GM21619 (cell line): ENCODE results near the gene AGAP1.

ENCODE experiments used
- ATAC-seq: cut with Tn5 transposase; IDR thresholded peaks from one replicate; pipeline ENCODE4 v1.9.1; 2021; ENCODE audit not compliant: unreplicated experiment

AGAP1 gene

DNA sequence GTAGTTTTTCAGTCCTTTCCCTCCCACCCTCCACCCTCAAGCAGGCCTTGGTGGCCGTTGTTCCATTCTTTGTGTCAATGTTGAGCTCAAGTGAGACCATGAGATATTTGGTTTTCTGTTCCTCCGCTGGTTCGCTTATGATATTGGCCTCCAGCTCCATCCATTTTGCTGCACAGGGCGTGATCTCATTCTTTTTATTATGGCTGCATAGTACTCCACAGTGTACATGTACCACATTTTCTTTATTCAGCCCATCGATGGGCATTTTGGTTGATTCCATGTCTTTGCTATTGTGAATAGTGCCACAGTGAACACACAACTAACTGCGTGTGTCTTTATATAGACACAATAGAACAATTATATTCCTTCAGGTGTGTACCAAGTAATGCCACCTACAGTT lies 14.1 kb downstream of the AGAP1 start:
- ATAC-seq: no peak

DNA sequence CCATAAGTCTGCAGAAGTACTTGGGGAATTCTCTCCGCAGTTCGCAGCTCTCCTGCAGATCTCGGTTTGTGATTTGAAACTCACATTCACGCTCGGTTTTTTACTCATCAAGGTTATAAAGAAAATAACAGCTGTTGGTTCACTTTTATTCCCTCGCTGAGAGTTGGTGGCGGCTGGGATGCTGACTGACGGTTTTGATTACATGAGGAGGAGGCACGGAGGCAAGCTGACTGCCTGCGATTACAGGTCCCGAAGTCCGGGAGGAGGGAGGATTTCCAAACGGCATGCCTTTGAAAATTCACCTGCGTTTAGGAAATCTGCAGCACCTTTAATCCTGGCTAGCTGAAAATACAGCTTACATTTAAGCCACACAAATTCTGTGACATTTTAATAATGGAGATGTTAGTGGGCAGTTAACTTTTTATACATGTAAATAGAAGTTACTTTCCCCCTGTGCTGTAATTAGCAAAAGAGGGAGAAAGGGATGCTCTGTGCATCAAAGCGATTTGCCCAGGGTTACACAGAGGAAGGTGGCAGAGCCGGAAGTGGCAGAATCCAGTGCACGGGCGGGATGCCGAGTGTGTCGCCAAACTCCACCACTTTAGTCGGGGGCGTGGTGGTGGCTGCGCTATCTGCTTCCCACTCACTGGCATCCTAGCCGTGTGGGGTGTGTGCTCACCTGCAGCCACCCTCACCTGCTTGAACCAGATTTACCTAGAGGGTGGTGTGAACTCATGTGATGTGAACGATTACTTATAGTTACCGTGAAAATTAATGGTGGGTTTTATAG lies 14.7 kb downstream of the AGAP1 start:
- no peak for ATAC-seq

DNA sequence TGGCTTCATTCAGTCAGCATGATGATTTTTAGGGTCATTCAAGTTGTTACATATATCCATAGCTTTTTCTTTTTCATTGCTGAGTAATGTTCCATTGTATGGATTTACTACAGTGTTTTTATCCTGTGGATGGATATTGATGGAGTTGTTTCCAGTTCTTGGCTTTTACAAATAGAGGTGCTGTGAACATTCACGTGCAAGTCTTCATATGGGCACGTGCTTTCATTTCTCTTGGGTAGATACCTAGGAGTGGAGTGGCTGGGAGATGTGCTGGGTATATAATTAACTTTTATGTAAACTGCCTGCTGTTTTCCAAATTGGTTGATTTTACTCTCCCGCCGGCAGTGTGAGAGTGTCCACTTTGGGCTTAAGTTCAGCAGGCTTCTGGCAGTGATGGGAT lies 16.5 kb downstream of the AGAP1 start:
- ATAC-seq: no peak

DNA sequence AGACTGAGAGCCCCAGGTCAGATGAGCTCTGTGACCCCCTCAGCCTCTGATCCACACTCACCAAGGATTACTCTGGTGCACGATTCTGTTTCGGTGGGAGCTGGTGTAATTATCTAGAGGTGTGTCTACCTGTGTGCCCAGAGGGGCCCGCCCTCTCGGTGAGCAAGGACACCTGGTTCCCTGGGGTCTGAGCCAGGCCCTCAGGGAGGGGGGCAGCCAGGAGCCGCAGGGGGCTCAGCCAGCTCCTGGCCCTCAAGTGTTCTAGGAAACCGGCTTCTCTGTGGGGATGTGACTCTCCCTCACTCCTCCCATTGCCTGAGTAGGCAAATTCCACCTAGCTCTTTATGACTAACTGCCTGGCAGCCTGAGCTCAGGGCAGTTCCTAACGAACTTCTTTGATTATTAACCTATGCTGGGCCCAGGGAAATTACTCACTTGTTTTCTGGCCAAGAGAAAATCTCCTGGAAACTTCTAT lies 17.4 kb downstream of the AGAP1 start:
- ATAC-seq: no peak

DNA sequence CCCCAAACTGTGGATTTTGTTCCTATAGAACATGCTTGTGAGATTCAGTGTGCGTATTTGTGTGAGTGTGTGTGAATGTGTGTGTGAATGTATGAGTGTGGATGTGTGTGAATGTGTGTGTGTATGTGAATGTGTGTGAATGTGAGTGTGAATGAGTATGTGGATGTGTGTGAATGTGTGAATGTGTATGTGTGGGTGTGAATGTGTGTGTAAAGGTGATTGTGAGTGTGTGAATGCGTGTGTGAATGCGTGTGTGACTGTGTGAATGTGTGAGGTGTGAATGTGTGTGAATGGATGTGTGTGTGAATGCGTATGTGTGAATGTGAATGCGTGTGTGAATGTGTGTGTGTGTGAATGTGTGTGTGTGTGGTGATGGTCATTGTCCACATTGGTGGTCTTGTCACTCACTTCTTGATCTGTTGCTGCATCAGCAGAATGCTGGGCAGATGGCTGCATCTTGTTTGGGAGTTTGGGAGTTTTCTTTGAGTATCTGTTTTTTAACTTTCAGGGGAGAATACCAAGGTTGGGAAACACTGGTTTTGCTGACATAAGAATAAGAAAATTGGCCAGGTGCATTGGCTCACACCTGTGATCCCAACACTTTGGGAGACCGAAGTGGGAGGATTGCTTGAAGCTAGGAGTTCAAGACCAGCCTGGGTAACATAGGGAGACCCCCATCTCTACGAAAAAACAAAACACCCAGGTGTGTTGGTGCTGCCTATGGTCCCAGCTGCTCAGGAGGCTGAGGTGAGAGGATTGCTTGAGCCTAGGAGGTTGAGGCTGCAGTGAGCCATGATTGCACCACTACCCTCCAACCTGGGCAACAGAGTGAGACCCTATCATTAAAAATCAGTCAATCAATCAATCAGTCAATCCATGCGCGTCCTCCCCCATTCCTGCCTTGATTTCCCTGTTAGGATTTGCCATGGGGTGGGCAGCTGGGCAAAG lies 18.2 kb downstream of the AGAP1 start:
- ATAC-seq: no peak

DNA sequence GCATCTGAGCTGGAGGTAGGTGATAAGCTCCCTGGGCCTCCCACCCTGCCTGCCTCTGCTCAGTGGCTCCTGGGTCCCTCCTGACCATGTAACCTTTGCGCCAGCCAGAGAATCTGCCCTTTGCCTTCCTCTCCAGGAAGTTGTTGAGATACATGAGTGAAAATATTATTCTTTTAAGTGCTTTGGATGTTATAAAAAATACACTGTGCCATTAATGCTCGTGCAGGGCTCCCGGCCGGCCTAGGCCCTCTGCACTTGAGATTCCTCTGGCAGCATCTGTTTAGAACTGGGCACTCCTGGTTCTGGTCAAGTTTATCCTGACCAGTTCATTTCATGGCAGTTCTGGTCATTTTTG lies 18.8 kb downstream of the AGAP1 start:
- ATAC-seq: no peak

DNA sequence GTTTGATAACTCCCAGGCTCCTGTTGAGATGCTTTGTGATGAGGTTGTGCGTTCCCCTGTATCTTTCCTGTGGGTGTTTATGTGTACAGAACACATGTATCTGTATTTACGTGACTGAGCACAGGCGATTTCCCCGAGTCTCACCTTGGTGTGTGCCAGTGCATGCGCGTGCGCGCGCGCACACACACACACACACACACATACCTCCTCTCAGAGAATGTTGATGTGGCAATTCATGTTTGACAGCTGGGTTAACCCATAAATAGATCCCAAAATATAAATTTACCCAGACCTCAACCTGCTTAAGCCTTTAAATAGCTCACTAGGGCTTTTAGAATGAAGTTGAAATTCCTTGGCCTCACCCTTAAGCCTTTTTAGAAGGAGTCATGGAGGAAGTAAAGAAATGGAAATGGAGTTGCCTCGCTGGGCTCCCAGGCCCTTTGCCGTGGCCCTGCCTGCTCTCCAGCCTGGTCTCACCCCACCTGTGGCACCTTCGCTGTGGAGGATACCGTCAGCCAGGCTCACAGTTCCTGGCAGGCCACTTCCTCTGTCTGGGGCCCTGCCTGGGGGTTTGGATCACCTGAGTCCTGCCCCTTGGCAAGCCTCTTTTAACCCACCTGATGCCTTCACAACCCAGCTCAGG lies 20.3 kb downstream of the AGAP1 start:
- ATAC-seq: no peak

DNA sequence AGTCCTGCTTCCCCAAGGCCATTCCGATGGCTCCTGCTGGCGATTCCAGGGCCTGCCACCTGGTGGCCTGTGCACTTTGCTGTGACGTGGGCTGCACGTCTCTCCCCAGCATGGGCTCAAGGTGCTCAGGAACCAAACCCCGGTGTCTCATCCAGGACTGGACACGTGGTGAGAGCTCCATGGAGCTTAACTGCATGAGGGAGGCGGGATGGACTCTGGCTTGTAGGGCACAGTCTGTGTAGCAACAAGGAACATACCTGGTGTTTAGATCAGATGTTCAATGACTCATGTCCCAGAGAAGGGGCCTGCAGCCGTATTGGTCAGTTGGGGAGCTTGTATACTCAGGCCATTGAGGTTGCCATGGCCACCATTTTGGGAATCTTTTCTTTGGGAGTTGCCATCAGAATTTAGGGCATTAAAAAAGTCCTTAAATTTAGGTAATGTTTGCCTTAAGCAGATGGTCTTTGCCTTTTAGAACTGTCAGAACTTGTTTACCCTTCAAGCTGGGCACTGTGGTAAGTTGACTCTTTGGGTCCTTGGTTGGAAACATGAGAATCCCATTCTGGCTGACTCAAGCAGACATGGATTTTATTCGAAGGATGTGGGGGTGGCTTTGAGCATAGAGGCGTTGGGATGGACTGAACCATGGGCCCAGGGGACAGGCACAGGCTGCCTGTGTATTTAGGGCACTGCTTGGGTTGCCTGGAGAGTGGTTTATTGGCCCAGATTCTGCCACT lies 21.0 kb downstream of the AGAP1 start:
- ATAC-seq: no peak

DNA sequence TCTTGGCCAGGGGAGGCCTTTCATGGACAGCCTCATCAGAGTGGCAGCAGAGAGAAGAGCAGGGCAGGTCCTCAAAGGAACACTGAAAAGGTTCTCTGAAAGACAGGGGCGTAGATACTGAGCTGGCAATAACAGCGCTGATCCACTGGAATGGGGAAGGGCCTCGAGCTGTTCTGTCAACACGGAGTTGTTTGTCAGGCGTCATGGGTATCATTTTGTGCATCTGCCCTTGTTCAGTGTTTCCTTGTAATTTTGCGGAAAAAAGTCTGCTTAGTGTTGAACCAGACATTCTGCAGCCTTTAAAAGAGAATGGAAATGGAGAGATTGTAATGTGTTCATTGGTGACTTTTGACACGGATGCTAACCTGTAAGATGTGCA lies 21.5 kb downstream of the AGAP1 start:
- ATAC-seq: no peak

DNA sequence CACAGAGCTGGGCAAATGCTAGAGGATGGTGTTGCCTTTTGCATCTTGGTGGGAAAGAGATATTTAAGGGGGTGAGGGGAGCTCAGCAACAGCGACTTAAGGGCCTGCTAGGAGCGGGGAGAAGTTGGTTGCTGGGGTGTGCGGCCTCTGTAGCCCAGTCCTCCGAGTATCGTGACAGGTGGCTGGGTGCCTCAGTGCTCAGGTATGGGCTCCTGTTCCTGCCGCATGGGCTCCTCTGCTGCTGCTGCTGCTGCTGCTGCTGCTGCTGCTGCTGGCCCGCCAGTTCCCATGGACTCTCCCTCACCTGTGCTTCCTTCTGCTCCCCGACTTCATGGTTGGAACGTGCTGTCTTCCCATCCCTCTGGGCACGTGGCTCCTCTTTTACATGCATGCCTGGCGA lies 22.0 kb downstream of the AGAP1 start:
- ATAC-seq: no peak

DNA sequence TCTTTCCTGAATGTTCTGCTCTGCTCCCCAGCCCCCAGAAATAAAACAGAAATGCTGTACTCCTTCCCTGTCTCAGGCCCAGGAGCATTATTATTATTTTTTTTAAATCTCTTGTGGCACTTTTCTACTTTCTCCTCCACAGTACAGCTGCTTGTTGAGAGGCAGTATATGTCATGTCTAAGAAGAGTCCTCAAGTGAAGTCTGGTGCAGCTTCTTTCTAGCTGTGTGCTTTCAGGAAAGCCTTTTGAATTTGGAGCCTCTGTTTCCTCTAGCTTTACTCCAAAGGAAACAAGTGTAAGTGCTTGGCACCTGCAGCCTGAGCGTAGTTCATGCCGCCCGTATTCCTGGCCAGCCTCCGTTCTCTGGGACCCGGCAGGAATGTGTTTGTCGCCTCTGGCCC lies 22.4 kb downstream of the AGAP1 start:
- ATAC-seq: no peak

DNA sequence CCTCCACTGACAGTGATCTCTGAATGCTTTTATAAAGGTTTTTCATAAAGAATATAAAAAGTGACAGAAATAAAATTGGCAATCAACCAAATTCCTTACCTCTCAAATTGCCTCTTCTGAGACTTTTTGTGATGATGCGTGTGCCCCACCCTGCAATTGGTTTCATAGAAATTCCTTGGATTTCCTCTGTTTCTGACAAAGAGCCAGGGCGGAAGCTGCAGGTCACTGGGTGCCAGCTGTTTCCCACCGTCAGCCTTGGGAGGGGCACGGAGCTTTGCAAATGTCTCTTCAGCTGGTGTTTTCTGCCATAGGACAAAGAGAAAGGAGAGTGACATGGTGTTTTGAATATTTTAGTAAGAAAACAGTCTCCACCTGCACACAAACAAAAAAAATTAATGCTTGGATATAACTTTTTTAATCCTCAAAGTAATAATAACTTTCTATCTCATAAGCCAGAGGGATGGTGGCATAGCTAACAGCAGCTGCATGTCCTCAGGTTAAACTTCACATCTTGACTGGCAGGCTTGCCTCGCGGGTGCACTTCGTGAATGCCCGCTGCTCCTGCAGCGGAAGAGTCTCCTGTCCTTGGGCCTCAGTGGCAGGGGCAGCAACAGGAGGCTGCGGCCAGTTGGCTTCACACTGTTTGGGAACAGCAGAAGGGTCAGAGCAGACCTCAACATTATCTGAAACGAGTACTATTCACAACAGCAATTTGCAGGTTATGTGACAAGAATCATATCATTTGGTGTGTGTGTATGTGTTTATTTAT lies 24.7 kb downstream of the AGAP1 start:
- ATAC-seq: no peak

DNA sequence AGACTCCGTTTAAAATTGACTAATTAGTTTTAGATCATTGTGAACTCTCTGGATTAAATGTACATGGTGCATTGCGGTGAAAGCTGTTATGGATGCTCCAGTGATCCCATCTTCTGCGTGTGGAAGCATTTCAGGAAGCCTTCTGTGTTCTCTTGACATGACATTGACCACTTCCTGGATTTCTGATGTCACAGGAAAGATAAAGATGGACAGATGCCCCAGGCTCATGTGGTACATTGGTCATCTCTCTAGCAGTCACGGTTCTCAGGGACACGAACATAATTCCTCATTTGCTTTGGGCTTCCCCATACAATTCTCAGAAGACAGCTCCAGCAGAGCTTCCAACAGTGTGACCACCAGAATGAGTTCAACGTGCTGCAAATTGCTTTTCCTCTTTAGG lies 26.9 kb downstream of the AGAP1 start:
- ATAC-seq: no peak

DNA sequence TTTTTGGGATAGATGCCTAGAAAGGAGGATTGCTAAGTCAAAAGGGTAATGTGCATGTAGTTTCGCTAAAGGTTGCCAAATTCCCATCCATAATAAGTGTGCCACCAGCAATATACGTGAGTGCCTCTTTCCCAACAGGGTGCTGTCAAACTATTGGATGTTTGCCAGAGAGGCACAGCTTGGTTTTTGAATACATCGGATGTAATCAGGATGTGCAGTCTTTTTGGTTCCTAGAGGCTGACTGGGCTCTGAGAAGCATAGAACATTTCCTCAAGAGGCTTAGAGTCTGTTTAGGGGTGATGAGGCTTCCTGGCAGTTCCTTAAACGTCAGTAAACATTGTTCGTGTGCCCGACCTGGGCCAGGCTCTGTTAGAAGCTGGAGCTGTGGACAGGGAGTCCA lies 28.0 kb downstream of the AGAP1 start:
- ATAC-seq: no peak

DNA sequence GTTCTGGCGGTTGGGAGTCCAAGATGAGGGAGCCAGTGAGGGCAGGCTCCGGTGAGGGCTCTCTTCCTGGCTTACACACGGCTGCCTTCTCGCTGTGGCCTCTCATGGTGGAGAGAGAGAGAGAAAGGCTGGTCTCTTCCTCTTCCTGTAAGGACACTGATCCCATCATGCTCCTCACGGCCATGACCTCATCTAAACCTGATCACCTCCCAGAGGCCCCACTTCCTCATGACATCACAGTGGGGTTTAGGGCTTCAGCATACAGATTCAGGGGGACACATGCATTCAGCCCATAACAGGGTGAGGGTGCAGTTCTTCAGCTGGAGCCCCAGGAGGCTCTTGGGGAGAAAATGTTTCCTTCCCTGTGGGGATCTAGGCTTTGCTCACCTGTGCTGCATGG lies 29.2 kb downstream of the AGAP1 start:
- ATAC-seq: no peak

DNA sequence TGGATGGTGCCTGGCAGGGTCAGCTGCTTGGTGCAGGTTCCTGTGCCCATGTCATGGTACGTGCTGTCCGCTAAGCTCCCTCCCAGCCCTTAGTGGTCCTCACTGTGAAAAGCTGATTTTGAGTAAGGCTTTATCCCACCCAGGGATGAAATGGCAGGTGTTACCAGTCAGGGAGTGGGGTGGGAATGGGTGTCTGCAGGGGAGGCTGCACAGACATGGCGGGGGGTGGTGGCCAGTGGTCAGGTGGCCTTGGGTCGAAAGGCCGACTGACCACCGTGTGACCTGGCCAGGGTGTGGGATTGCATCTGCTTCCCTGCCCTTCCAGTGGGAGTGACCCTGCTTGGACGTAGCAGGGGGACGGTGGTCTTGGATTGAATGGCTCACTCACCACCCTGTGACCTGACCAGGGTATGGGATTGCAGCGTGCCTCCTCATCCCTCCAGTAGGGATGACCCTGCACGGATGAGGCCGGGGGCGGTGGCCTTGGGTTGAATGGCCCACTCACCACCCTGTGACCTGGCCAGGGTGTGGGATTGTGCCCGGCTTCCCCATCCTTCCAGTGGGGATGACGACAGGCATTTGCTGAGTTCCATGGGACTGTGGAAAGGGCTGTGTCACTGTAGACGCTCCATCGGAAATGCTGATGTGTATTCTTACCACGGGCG lies 29.8 kb downstream of the AGAP1 start:
- no peak for ATAC-seq

DNA sequence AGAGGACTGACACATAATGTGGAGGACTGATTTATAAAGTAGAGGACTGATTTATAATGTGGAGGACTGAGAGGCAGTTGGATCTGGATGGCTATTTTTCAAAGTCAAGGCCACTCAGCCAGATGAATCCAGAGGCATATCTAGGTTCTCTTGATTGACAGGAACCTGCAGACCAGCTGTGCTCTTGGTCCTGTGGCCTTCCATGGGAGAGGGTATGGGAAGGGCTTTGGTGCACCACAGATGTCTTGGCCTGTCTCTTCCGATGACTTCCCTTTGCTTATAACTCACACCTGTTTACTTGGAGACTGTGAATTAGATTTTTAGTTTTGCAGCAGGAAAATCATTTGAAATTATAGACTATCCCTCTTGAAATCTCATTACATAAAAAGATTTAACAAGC lies 32.3 kb downstream of the AGAP1 start:
- no peak for ATAC-seq

DNA sequence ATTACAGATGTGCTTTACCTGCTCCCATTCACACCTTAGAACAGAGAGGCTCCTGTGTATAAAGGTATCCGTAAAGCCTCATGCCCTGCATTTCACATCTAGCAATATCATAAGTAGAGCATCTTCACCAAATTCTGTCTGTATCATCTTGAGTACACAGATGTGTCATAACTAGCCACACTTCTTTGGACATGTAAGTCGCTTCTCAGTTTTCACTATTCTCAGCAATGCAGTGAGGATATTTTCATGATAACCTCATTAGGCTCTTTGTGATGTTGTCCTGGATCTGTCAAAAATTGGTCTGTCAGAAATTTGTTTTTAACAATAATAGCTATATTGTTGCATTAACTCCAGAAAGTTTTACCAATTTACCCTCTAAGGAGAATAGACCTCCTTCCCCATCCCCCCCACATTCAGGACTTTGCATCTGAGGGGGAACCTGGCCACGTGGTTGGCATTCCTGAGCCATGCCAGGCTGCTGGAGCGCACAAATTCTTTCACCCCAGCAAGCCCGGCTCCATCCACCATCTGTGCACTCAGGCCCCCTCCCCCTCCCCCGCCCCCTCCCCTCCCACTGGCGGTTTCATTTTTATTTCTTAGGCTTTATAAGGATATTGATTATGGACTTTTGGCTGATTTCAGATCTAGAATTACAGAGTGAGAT lies 34.1 kb downstream of the AGAP1 start:
- no peak for ATAC-seq

DNA sequence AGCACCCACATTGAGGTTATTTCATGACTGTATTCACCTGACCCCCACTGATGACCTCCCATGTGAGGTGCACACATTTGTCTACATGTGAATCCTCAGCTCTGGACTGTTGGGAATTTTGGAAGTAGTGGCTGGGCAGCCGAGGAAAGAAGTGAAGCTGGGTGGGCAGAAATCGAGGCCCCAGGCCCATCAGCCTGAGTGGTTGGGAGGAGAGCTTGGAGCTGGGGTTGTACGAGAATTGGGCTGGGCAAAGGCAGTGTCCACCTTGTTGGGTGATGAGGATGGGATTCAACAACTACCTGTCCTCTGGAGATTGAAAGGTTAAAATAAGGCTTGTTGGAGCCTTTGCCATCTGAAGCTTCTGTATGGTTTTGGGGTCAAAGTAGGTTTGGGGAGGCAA lies 35.8 kb downstream of the AGAP1 start:
- no peak for ATAC-seq
